HG03432 (cell line): ENCODE data around the gene ACAT2.
"Not testable (repeated sequence)": the region's sequence is repeated elsewhere in the genome, so short reads cannot be mapped to it uniquely, and the experiment has no call there.

Experiments used
- ATAC-seq: cut with Tn5 transposase; IDR thresholded peaks from one replicate; pipeline ENCODE4 v1.9.1; 2021; ENCODE audit warnings: mild to moderate bottlenecking, moderate library complexity; ENCODE audit not compliant: unreplicated experiment

ACAT2 gene

DNA sequence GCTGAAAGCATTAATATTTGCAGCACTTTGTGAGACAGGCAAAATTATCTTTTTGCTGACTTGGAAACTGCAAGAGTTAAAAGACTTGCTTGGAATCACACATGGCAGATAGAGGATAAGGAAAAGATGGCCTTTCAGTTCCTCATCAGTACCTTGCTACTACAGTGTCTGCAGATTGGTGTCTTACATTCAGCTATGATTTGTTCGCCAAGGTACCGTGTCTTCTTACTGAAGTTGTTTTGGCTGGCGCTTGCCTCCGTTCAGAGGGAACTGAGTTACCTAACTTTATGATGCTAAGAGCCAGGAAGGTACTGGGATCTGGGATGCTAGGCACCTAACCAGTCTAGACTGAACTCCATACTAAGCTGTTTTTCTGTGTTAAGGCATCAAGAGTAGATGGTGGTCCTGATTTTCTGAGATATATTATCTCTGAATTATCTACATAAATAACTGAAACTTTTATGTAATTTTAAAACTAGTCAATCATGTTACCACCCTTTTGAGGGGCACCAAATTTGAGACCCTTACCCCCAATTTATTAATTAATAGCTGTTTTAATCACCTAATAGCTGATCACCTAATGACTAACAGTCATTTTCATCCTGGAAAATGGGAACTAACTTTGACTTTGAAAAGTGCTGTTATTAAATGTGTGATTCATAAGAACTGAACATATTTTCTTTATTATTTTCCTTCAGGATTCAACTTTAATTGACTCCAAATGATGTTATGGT is 32.1 kb upstream of the ACAT2 start:
- ATAC-seq = no peak

DNA sequence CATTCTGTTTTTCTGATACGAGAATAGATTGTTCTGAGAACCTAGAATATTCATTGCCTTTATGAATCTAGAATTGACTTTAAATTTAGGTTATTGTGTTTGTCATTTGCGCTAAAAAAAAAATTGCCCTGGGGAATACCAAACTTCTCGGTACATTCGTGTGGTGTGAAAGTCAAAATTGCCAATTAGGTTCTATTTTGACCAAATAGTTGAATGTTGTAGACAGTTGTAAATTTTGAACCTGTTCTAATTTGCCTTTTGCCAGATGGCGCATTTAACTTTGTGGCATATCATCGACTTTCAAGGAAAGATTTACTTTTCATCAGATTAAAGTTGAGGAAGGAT is 31.5 kb upstream of the ACAT2 start:
- ATAC-seq = no peak

DNA sequence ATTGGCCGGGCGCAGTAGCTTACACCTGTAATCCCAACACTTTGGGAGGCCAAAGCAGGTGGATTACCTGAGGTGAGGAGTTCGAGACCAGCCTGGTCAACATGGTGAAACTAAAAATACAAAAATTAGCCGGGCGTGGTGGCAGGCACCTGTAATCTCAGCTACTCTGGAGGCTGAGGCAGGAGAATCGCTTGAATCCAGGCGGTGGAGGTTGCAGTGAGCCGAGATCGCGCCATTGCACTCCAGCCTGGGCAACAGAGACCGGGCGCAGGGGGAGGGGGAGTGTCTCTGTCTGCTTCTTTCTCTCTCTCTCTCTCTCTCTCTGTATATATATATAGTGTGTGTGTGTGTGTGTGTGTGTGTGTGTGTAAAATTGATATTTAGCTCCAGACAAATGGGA is 29.3 kb upstream of the ACAT2 start:
- not testable (repeated sequence) for ATAC-seq

DNA sequence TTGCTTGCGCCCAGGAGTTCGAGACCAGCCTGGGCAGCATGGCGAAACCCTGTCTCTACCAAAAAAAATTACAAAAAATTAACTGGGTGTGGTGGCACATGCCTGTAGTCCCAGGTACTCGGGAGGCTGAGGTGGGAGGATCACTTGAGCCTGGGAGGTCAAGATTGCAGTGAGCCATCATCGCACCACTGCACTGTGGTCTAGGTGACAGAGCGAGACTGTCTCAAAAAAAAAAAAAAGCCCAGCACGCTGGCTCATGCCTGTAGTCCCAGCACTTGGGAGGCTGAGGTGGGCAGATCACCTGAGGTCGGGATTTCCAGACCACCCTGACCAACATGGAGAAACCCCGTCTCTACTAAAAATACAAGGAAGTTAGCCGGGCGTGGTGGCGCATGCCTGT is 28.4 kb upstream of the ACAT2 start:
- not testable (repeated sequence) for ATAC-seq

DNA sequence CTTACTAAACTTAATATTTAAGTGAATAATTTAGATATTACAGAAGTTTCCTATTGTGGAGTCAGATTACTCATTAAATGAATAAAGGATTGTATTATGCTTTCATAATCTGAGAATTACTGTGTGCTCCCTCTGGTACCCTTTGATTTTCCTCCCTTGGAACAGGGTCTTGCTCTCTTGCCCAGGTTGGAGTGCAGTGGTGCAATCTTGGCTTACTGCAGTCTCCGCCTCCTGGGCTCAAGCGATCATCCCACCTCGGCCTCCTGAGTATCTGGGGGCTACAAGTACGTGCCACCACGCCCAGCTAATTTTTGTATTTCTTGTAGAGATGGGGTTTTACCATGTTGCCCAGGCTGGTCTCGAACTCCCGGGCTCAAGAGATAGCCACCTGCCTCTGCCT is 24.9 kb upstream of the ACAT2 start:
- no peak for ATAC-seq

DNA sequence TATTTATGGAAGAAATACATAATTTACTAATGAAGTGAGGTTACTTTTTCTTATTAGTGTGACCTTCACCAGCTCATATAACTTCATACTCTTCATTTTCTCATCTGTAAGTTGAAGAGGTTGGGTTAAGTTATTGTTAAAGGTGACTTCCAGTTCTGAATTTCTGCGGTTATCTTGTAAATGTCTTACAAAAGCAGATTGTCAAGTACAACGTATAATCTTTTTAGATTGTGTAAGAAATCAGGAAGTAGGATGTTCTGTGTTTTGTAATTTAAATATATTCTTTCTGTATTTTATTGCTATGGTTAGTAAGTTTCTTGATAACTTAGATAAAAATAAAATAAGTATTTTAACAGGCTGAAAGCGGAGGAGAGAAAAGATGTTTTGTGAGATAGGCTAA is 22.5 kb upstream of the ACAT2 start:
- no peak for ATAC-seq

DNA sequence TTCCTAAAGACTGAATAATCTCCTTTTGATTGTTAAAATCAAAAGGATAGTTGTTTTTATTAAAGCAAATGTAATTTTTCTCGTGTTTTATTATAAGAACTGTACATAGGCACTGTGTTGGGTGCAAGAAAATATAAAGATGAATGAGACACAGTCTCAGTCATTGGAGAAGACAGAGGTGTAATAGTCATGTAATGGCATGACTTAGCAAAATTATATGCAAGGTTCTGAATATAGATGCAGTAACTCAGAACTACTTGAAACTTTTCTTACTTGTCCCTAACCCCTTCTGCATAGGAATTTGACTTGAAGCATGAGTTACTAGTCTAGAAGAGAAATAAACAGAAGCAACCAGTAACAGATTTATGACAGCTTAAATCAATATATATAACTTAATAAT is 19.7 kb upstream of the ACAT2 start:
- ATAC-seq = no peak

DNA sequence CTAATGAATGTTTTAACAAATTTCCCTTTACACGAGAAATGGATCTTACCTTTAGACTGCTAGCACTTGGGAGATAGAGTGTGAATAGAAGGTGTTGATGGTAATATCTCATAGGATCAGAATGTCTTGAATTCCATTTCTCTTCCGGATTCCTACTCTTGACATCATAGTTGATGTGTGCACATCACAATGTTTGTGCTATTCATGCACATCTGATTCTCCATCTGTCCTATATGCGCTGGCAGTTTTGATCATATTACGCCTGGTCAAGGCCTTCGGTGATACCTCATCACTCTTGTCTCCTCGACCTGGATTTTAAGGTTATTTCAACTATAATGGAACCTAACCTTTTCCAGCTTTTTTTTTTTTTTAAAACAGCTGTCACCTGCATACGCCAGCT is 16.8 kb upstream of the ACAT2 start:
- ATAC-seq = no peak

DNA sequence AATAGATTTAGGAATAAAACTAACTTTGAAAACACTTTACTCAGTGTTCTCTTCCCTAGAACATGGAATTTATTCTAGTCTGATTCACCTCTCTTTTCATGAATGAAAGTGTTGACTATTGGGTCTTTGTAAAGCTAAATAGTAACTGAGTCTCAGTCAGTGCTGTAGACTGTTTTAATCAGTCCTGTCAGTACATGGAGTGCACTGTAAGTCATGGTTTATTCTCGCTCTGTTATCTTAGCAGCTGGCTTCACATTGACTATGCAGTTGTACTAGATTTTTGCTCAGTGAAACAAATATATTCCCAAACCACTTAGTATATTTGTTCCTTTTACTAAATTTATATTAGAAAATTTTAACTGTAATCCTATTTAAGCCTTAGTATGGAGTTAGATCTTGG is 15.1 kb upstream of the ACAT2 start:
- ATAC-seq = no peak

DNA sequence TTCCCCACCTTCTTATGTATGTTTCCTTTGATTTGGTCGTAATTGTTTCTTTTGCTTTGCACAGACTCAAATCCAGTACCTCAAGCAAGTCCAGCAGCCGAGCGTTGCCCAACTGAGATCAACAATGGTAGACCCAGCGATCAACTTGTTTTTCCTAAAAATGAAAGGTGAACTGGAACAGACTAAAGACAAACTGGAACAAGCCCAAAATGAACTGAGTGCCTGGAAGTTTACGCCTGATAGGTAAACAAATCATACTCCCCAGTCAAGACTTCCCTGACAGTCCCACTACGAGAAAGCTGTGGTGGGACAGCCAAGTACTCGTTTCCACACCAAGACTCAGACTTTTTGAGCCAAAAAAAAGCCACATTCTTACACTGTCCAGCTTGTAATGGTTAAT is 13.7 kb upstream of the ACAT2 start:
- ATAC-seq = not testable (repeated sequence)

DNA sequence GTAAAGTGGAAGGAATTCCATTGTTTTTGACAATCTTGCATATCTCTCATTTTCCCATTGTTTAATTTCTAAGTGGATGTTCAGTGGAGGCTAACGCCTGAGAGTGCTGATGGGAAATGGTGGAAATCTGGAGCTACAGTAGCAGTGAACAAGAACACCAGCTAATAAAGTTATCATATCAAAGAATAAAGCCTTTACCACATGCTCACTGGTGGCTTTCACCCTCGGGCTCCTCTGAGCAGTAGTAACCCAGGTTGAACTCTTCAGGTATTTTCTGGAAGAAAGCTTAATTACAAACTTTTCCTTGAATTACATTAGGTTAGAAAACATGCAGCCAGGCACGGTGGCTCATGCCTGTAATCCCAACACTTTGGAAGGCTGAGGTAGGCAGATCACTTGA is 10.4 kb upstream of the ACAT2 start:
- no peak for ATAC-seq

DNA sequence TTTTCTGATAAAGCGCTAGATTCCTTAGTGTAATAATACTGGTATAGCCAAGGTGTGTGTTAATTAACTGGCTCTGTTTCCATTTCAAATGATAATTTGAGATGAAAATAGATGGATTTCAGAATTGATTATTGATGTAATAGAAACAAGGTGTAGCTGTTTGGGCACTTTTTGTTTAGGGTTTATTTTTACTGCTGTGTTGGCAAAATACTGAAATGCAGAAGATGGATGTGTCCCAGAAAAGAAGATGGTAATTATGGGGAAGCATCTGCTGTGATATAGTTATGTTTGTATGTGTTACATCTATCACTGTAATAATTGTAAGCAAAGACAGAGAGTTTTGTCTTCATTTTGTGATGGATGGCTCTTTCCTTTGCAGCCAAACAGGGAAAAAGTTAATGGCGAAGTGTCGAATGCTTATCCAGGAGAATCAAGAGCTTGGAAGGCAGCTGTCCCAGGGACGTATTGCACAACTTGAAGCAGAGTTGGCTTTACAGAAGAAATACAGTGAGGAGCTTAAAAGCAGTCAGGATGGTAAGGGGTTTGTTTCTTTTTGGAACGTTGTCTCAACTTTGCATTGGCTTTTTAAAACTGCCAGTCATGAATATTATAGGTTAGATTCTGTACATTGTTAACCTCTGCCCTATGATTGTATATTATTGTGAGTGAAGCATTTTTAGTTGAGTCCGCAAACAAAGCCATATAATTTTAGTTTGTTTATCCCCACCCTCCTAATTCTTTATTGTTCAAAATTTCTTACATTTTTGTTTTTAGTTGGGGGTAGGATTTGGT is 8.6 kb upstream of the ACAT2 start:
- ATAC-seq = no peak

DNA sequence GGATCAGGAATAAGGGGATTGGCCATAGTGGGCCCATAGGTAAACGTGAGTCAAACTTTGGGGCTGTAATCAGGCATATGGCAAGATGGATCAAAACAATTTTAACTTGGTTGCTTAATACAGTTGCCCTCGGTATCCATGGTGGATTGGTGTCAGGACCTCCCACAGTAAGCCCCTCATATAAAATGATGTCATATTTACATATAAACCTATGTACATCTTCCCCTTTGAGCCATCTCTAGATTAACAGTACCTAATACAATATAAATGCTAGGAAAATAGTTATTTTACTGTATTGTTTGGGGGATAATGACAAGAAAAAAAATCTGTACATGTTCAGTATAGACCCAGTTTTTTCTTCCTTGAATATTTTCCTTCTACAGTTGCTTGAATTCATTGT is 7.4 kb upstream of the ACAT2 start:
- no peak for ATAC-seq

DNA sequence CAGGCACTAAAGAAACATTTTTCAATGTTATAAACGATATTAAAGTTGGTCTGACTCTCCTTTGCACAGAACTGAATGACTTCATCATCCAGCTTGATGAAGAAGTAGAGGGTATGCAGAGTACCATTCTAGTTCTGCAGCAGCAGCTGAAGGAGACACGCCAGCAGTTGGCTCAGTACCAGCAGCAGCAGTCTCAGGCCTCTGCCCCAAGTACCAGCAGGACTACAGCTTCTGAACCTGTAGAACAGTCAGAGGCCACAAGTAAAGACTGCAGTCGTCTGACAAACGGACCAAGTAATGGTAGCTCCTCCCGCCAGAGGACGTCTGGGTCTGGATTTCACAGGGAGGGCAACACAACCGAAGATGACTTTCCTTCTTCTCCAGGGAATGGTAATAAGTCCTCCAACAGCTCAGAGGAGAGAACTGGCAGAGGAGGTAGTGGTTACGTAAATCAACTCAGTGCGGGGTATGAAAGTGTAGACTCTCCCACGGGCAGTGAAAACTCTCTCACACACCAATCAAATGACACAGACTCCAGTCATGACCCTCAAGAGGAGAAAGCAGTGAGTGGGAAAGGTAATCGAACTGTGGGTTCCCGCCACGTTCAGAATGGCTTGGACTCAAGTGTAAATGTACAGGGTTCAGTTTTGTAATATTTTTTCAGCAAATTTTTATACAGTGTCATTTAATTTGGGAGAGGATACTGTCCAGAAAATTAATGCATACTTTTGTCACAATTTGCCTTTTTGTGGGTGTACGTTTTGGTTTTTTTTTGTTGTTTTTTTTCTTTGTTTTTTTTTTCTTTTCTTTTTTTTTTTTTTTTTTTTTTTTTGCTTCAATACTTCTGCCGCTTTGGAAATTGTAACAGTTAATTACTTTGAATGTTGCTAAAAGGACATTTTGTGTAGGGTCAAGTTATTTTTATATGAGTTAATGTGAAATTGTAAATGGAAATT is 6.6 kb upstream of the ACAT2 start:
- no peak for ATAC-seq

DNA sequence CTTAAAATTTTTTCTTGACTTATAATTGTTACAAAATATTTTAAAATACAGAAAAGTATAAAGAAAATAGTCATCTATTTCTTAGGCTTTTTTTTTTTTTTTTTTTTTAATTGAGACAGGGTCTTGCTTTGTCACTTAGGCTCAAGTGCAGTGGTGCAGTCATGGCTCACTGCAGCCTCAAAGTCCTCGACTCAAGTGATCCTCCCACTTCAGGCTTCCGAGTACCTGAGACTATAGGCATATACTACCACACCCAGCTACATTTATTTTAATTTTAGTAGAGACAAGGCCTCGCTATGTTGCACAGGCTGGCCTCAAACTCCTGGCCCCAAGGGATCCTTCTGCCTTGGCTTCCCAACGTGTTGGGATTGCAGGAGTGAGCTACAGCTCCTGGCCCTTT is 5.3 kb upstream of the ACAT2 start:
- no peak for ATAC-seq

DNA sequence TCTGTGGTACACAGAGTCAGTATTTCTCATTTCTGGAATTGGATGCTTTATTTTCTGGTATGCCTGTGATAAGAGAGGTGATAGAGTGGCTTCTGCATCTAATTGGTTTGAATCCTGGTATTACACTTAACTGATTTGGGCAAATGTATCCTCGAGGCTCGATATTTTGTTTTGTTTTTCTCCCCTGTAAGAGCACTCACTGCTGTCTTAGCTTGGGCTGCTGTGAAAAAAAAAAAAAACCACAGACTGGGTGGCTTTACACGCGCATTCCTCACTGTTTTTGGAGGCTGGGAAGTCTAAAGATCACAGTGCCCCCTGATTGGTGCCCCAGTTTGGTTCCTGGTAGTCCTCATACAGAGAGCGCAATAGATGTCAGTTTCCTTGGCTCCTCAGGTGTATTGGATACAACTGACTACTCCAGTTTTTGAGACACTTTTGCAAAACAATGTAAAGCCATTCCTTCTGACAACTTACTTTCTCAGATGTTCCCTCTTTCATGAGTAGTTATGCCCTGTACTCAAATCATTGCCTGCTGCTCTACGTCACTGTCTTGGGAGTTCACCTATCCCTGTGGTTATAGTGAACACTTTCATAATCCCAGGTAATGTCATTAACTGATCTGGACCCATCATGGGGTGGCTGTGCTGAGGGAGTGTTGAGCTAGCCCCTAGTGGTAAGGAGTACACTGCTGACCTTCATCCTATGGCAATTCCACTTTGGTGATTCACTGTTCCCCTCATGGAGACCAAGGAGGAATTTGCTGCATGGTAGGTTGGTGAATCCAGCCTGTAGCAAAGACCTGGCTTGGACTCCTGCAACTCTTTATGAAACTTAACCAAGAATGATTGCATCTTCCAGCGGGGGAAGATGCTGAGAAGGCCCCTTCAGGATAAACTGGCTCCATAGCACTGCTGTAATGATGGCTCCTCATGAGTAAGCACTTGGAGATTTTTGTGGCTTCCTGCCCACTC is 3.5 kb upstream of the ACAT2 start:
- ATAC-seq = no peak

DNA sequence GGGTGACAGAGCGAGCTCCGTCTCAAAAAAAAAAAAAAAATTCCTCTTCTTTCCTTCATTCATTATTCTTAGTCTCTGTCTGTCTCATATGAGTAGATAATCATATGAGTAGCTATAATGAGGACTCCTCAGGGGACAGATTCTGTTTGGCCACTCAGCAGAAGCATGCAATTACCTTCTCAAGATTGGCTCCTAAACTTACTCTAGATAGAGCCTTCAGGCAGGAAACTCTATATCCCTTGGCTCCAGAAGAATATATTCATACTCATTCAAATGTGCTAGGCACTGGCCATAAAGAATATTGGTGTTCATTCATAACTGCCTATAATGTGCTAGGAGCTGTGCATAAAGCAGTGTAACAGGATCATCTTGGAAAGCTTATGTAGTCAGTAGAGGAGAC is 2.2 kb upstream of the ACAT2 start:
- no peak for ATAC-seq

DNA sequence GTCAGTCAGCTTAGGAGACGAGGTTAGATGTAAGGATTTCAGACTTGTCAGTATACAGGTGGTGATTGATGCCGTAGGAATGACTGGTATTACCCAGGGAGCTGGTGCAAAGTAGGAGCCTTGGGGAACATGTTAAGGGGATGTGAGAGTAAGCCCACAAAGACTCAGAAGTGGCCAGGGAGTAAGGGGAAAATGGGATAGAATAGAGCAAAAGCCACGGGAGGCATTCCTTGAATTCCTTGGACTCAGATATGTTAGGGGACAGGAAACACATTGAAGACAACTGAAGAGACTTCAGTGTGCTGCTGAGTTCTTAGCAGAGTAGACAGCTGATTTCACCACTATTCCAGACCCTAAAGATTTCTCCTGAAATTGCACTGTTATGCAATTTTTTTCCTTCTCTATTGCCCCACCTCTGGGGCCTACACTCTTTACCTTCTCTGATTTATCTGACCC is 1.2 kb upstream of the ACAT2 start:
- no peak for ATAC-seq

DNA sequence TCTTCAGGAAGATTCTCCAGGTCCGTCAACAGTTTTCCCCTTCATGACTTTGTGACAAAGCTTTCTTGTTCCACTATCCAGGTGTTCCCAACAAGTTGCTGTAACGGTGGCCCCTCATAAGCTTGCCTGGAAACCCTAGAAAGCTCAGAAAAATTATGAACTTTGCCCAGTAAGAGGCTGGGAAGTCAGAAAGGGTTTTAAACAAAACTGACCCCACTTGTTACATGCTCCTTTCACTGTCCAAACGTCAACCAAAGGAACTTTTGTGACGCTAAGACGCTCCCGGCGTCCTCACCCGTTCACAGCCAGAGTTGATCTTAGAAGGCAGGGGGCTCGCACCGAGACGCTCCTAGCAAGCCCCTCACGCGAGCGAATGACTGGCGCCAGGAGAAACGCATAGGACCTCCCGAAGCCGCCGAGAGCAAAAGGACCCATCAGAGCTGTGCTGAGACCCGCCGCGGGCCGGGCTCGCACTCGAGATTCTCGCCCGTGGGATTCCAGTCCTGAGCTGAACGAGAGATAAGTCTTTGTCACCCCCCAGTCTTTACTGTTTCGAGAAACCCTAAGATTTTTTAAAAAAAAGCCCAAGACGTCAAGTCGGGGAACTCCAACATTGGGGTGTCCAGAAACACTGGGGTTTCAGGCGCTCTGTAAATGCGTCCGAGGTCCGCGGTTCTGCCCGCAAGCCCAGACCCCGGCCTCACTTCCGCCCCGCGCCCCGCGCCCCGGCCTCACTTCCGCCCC is 544 bp upstream of the ACAT2 start:
- peak; percentile 1 for ATAC-seq
